ENCODE measurements around the gene CDIPT. TPM values are rescaled to one million over a fixed set of nuclear protein-coding genes. Genes with fewer than 3 reads are reported as not detected.
A peak's percentile ranks its signal among the peaks of the same experiment; 100 is the strongest.

CDIPT gene
- total and polyA plus RNA-seq, 2 of the 13 experiments (the other 11 are each of a cell fraction or from before 2014, with no cell fraction given) = 54.9 to 97.5 TPM

- TF ChIP-seq NPAS2 (CRISPR knock-in tag; IDR thresholded peaks at IDR 0.05; ENCODE audit: borderline replicate concordance) (peak; percentile 70; the same call in 1 of the 2 replicates), ZNF225 (CRISPR knock-in tag; IDR thresholded peaks at IDR 0.05) (0 out of 2 replicates have a peak, but pooled peaks have one; percentile 30), ZNF558 (CRISPR knock-in tag; IDR thresholded peaks at IDR 0.05; ENCODE audit: borderline replicate concordance) (peak; percentile 25; the same call in 1 of the 2 replicates), ZNF512B (CRISPR knock-in tag; IDR thresholded peaks at IDR 0.05; ENCODE audit: borderline replicate concordance) (peak; percentile 47; the same call in 1 of the 2 replicates), ZNF281 (CRISPR knock-in tag; IDR thresholded peaks at IDR 0.05; ENCODE audit: borderline replicate concordance) (no peak), ZNF460 (CRISPR knock-in tag; IDR thresholded peaks at IDR 0.05; ENCODE audit: borderline replicate concordance) (no peak), ATF2 (CRISPR knock-in tag; IDR thresholded peaks at IDR 0.05) (peak; percentile 25; the same call in 1 of the 2 replicates), THAP8 (CRISPR knock-in tag; IDR thresholded peaks at IDR 0.05; ENCODE audit: borderline replicate concordance) (peak; percentile 58), ZNF672 (CRISPR knock-in tag; IDR thresholded peaks at IDR 0.05) (no peak), TOPORS (CRISPR knock-in tag; IDR thresholded peaks at IDR 0.05) (0 out of 2 replicates have a peak, but pooled peaks have one; percentile 39), ZNF446 (CRISPR knock-in tag; IDR thresholded peaks at IDR 0.05) (no peak), SIX1 (CRISPR knock-in tag; IDR thresholded peaks at IDR 0.05; ENCODE audit: borderline replicate concordance) (no peak)
- TF ChIP-seq, protein P1, sequence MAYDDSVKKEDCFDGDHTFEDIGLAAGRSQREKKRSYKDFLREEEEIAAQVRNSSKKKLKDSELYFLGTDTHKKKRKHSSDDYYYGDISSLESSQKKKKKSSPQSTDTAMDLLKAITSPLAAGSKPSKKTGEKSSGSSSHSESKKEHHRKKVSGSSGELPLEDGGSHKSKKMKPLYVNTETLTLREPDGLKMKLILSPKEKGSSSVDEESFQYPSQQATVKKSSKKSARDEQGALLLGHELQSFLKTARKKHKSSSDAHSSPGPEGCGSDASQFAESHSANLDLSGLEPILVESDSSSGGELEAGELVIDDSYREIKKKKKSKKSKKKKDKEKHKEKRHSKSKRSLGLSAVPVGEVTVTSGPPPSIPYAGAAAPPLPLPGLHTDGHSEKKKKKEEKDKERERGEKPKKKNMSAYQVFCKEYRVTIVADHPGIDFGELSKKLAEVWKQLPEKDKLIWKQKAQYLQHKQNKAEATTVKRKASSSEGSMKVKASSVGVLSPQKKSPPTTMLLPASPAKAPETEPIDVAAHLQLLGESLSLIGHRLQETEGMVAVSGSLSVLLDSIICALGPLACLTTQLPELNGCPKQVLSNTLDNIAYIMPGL (CRISPR knock-in tag; IDR thresholded peaks at IDR 0.05; ENCODE audit: borderline replicate concordance in 1 of 2, low read depth in 1 of 2) = peak in 1 of 2 experiments; percentile 33; a peak in 1 of 4 replicates
- TF ChIP-seq, protein P2, sequence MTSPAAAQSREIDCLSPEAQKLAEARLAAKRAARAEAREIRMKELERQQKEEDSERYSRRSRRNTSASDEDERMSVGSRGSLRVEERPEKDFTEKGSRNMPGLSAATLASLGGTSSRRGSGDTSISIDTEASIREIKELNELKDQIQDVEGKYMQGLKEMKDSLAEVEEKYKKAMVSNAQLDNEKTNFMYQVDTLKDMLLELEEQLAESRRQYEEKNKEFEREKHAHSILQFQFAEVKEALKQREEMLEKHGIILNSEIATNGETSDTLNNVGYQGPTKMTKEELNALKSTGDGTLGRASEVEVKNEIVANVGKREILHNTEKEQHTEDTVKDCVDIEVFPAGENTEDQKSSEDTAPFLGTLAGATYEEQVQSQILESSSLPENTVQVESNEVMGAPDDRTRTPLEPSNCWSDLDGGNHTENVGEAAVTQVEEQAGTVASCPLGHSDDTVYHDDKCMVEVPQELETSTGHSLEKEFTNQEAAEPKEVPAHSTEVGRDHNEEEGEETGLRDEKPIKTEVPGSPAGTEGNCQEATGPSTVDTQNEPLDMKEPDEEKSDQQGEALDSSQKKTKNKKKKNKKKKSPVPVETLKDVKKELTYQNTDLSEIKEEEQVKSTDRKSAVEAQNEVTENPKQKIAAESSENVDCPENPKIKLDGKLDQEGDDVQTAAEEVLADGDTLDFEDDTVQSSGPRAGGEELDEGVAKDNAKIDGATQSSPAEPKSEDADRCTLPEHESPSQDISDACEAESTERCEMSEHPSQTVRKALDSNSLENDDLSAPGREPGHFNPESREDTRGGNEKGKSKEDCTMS (CRISPR knock-in tag; conservative IDR thresholded peaks at IDR 0.05) = no peak
Observed at GRCh38 chr16:29900888-29901606, 38.0 kb upstream of the CDIPT start (continued).
